Measurements from ENCODE around the gene PRKCA.
"Not testable (repeated sequence)": the region's sequence is repeated elsewhere in the genome, so short reads cannot be mapped to it uniquely, and the experiment has no call there.

The PRKCA gene

GRCh38 chr17:66593116-66593515, 290.7 kb downstream of the PRKCA start:
- DNase-seq = no peak

GRCh38 chr17:66595893-66596292, 293.5 kb downstream of the PRKCA start:
- no peak for DNase-seq

GRCh38 chr17:66602659-66603384, 300.4 kb downstream of the PRKCA start:
- DNase-seq = no peak

- no peak for DNase-seq
These were observed 302.0 kb downstream of the PRKCA start for GRCh38 chr17:66604376-66604775.

- DNase-seq = no peak
These were observed 303.1 kb downstream of the PRKCA start for GRCh38 chr17:66605541-66605940.

- DNase-seq = no peak
These were observed 308.1 kb downstream of the PRKCA start for GRCh38 chr17:66610361-66611133.

GRCh38 chr17:66611397-66611796, 309.0 kb downstream of the PRKCA start:
- DNase-seq = no peak

- DNase-seq = no peak
These were observed 310.6 kb downstream of the PRKCA start for GRCh38 chr17:66612993-66613392.

GRCh38 chr17:66614469-66614868, 312.1 kb downstream of the PRKCA start:
- DNase-seq = no peak

GRCh38 chr17:66619206-66619605, 316.8 kb downstream of the PRKCA start:
- DNase-seq = no peak

- no peak for DNase-seq
These were observed 318.1 kb downstream of the PRKCA start for GRCh38 chr17:66620528-66620927.

GRCh38 chr17:66624630-66625029, 322.2 kb downstream of the PRKCA start:
- not testable (repeated sequence) for DNase-seq

- peak; percentile 48 for DNase-seq
These were observed 322.9 kb downstream of the PRKCA start for GRCh38 chr17:66625311-66625767.

- DNase-seq = no peak
These were observed 325.6 kb downstream of the PRKCA start for GRCh38 chr17:66627985-66628384.

- DNase-seq = no peak
These were observed 327.3 kb downstream of the PRKCA start for GRCh38 chr17:66629762-66630161.

GRCh38 chr17:66630379-66630778, 328.0 kb downstream of the PRKCA start:
- DNase-seq = no peak

GRCh38 chr17:66630828-66631472, 328.5 kb downstream of the PRKCA start:
- DNase-seq = no peak

GRCh38 chr17:66632731-66633130, 330.3 kb downstream of the PRKCA start:
- DNase-seq = no peak

- DNase-seq = peak; percentile 61
These were observed 331.0 kb downstream of the PRKCA start for GRCh38 chr17:66633317-66633965.

- DNase-seq = no peak
These were observed 331.8 kb downstream of the PRKCA start for GRCh38 chr17:66634193-66634592.

- no peak for DNase-seq
These were observed 333.1 kb downstream of the PRKCA start for GRCh38 chr17:66635386-66636045.

GRCh38 chr17:66636111-66636510, 333.7 kb downstream of the PRKCA start:
- no peak for DNase-seq

- DNase-seq = no peak
These were observed 335.1 kb downstream of the PRKCA start for GRCh38 chr17:66637491-66637890.
